MM.1S (cell line): ENCODE data around the gene WNT5B.

ENCODE experiments used
- CTCF ChIP-seq: fragments of 300-600 bp; sonication (generic); IDR thresholded peaks from 2 replicates; pipeline ENCODE4 v1.5.1; 2016; ENCODE audit warnings: antibody characterized with exemption, low read length, mixed read lengths
- EZH2 ChIP-seq: fragments of 300-600 bp; sonication (generic); optimal IDR thresholded peaks from 2 replicates; pipeline ENCODE3; 2017; ENCODE audit warnings: low read depth, mild to moderate bottlenecking, antibody characterized with exemption, low read length, mixed read lengths
- EZH2phosphoT487 ChIP-seq: fragments of 300-600 bp; sonication (generic); IDR thresholded peaks from 2 replicates; pipeline ENCODE4 v1.6.1; 2018; ENCODE audit warnings: antibody characterized with exemption, low read length

GRCh38 chr12:1588575-1588947 lies 40.5 kb upstream of the WNT5B start:
- TF ChIP-seq CTCF, result no peak
- no peak for TF ChIP-seq EZH2phosphoT487
- TF ChIP-seq EZH2, result no peak
